Fibroblast of gingiva (primary cell): ENCODE data around the gene AURKAIP1.
"Not testable (repeated sequence)": the region's sequence is repeated elsewhere in the genome, so short reads cannot be mapped to it uniquely, and the experiment has no call there.

Experiments
- DNase-seq: peaks from one replicate; pipeline ENCODE4 v3.0.0-alpha.2; 2011; ENCODE audit warnings: low read depth

AURKAIP1 gene

DNA sequence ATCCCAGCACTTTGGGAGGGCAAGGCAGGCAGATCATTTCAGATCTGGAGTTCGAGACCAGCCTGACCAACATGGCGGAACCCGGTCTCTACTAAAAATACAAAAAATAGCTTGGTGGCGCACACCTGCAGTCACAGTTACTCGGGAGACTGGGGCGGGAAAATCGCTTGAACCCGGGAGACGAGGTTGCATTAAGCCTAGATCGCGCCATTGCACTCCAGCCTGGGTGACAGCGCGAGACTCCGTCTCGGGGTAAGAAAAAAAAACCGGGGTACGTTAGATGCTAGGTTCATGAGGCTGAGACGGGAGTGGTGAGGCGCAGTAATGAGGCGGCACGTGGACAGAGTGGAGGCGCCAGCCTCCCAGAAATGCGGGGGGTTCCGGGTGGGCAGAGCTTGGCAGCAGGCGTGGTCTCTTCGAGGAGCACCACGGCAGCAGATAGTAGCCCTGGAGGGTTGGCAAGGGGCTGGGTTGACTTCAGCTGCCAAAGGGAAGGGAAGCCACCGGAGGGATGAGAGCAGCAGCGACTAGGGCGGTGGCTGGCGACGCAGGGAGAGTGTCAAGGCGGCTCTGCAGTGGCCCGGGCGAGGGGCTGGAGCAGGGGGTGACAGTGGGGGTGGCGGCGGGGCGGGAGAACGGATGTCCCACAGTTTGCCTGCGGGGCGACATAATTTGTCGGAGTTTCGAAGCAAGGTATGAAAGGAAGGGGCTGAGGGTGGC, 31.3 kb upstream of the AURKAIP1 start:
- DNase-seq: no peak

DNA sequence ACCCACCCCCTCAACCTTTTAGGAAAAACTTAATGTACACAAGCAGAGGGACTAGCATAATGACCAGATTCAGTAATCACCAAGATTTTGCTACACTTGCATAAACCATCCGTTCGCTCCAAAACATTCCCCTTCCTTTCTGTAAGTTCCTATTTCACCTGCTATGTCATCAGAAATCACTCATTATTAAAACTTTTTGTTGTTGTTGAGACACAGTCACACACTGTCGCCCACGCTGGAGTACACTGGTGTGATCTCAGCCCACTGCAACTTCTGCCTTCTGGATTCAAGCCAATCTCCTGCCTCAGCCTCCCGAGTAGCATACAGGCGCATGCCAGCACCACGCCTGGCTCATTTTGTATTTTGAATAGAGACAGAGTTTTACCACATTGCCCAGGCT, 28.6 kb upstream of the AURKAIP1 start:
- no peak for DNase-seq

DNA sequence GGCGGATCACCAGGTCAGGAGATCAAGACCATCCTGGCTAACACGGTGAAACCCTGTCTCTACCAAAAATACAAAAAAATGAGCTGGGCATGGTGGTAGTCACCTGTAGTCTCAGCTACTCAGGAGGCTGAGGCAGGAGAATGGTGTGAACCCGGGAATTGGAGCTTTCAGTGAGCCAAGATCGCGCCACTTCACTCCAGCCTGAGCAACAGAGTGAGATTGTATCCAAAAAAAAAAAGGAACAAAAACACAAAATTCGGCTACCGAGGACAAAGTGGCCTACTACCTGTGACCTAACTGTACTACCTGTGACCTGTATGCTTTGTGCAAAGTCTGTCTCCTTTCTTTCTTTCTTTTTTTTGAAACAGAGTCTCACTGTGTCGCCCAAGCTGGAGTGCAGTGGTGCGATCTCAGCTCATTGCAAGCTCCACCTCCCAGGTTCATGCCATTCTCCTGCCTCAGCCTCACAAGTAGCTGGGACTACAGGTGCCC, 27.9 kb upstream of the AURKAIP1 start:
- not testable (repeated sequence) for DNase-seq

DNA sequence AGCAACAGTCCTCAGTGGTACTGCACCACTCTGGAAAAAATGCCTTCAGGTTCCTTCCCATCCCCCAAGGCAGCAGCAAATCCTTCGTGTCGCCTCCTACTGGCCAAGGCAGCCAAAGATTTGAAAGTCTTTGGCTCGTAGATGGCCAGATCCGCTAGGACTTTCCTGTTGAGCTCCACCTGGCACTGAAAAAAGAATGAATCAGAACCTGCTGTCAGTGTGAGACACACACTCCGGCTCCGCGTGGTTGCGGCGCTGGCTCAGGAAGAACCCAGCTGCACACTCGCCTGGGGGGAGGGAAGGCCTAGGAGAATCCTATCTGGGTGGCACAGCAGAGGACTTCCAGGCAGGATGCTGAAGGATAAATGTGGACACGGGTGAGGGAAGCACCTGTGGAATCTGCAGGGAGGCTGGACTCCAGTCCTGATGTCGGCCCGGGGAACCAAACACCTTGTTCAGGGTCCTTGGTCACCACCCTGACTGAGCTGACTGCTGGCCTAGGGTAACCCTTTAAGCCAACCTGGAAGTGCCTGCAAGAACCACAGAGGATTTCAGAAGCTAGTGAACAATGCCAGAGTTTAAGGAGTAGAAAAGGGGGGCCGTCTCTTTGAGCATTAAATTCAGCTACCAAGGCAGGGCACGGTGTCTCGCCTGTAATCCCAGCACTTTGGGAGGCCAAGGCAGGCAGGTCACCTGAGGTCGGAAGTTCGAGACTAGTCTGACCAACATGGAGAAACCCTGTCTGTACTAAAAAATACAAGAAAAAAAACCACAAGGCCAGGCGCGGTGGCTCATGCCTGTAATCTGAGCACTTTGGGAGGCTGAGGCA, 27.3 kb upstream of the AURKAIP1 start:
- DNase-seq: peak; percentile 52

DNA sequence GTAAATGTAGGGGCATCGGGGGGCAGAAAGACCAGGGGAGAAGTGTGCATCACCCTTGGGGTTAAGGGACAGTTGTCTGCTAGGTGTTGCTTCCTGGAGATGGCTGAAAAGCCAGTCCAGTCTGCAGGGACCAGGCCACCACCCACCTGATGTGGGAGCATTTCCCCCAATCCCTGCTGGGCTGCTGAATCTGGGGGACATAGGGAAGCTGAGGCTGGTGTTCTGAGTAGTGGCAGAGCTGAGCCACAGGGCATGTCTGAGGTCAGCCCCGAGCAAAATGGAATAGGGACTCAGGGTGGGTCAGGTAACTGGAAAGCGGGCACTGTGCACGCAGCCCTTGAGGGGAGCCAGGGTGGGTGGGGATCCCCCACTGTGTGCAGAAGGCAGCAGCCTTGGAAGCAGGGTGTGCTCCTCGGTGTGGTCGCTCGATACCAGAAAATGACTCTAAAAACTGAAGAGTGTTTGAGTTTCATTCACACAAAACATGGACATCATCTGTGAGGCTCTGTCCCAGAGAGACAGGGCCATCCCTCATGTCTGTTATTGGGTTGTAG, 26.5 kb upstream of the AURKAIP1 start:
- DNase-seq: no peak

DNA sequence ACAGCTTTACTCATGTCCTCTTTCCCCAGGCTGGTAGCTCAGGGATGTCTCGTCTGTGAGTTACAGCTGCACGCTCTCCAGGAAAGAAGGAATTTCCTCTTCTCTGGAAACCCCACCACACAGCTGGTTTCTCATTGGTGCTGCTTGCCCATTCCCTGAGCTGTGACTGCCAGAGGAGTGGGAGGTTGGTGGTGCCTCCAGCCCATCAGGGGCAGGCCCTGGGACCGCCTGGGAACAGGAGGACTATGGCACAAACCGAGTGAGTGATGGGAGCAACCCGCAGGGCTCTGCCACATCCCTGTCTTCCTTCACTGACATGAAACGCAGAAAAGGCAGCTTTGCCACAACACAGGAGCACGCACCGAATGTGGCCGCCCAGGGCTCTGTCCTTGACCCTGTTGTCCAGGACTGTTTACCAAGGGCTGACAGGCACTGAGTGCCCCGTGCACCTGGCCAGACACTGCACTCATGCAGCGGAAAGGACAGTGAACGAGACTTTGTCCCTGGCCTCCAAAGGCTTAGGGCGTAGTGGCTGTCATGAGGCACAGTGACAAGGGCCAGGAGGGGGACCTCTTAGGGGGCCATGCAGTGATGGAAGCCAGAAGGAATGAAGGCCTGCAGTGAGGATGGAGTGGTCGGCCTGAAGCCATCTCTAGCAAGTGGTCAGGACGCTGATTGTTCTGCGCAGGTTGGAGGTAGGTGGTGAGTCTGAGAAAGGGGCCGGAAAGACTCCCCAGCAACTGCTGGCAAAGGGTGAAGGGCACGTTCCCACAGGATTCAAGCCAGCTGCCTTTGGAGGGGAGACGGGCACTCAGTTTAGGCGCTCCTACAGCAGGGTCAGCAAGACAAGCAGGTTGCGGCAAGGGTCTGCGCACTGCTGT, 25.8 kb upstream of the AURKAIP1 start:
- DNase-seq: no peak

DNA sequence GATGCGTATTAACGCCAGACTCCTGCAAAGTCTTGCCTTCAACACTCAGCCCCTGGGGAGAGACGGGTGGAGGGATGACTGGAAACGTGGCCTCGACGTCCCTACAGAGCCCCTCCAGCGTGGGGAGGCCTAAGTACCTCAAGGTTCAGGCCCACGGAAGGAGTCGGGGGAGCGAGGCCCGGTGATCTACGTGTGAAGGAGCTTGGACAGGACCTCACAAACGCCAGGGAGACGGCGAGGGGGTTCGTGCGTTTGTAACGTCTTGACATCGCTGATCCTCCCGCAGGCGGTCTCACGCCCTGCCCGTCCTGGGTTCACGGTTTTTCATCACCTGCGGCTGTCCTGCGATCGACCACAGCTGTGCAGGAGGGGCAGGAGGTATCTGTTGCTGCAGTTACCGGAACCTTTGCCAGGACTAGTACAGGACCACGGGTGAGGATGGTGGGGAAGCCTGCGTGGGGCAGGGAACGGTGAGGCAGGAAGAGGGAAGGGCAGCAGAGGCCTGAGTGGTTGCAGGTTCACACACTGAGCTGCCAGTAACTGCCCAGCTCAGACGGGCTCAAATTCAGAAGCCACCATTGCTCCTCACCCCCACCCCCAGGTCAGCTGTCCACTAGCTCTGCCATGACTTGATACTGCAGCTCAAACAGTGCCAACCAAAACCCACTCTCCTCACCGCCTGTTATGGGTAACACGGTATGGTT, 25.0 kb upstream of the AURKAIP1 start:
- DNase-seq: no peak

DNA sequence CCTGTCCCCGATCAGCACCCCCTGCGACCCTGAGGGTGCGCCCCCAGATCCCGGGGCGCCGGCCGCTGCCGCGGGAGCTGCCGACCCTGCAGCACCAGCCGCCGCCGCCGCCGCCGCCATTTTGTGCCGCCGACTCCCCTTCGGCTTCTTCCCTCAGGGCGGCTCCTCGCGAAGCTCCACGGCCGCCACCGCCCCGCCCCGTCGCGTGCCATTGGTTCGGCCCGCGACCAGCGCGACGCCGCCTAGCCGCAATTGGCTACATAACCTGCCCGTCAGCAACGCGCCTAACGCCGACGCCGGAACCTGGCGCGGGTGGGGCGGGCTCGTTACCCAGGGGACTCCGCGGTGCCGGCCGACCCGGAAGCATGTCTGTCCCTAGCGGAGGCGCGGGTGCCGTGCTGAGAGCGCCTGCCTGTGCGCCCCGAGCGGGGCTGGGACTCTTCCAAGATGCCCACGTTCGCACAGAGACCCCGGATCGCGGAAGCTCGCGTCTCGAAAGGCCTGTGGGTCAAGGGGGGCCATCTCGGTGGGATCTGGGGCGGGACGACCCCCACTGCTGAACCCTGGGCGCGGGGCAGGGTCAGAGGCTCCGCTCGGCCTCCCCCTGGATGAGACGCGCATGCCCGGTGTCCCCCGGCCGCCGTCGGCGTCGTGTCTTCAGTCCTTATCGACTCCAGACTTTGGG, 24.3 kb upstream of the AURKAIP1 start, which contains the start of gene CCNL2:
Gene CCNL2 (minus strand): TSS at position 149 of the 685 bp plus-strand sequence. CDS start 29 bp downstream, at position 120.
- DNase-seq: peak; percentile 99

DNA sequence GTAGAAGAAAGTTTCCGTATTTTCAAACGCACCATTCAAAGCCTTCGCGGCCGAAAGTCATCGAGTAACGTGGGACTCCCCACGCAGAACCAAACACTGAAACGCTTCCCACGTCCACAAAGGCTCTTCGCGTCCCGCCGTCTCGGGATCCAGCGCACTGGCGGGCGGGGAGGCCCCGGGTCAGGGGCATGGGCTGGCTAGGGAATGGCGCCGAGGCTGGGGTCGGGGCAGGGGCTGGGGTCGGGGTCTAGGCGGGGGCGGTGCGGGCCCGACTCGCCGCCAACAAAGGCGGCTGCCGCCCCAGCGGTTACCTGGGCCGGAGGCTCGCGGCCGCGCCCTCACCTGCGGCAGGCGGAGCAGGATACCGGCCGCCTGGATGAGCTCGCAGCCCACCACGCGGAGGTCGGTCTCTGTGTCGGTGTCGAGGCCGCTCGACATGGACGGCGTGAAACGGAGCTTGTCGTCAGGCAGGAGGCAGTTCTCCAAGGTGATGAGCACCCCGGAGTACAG, 23.7 kb upstream of the AURKAIP1 start:
- DNase-seq: no peak

DNA sequence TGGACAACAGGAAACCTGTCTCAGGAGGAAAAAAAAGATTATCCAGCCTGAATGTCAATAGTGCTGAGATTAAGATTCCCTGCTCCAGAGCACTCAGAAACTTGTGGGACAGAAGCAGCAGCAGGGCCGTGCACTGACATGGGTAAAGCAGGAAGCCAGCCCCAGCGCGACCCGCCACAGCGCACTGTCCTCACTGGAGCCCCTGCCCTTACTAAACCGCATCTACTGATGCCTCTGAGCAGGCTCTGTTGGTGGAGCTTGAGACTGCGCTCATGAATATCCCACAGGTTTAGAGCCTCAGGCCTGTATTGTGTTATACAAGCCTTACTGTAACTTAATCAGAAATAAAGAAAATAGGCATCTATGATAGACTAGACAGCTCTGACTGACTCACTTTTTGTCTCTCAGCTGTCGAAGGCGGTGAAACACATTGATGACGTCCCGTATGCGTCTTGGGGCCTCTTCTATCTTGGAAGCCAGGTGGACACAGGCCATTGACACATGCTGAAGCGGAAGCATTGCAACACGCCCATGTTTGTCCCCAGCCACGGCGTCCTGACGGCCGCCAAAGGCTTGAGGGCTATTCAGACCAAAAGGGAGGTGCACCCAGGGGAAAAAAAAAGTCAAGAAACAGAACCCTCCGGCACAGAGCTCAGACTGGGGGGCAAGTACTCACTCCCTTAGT, 23.0 kb upstream of the AURKAIP1 start:
- peak; percentile 32 for DNase-seq

DNA sequence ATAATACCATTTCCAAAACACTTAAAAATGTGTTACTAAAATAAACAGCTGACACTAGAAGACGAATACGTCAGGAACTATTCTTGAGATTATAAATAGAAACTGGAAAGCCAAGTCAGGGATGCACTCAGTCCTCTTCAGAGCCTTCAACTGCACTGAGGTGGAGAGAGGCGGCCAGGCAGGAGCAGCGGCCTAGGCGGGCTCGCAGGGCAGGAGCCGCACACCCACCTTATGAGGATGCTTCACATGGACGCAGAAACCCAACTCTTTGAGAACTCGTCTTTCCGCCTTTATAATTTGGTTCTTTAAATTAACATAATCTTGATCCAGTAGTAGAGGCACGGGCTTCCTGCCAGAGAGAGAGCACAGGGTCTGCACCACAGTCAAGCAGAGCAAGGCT, 20.2 kb upstream of the AURKAIP1 start:
- no peak for DNase-seq

DNA sequence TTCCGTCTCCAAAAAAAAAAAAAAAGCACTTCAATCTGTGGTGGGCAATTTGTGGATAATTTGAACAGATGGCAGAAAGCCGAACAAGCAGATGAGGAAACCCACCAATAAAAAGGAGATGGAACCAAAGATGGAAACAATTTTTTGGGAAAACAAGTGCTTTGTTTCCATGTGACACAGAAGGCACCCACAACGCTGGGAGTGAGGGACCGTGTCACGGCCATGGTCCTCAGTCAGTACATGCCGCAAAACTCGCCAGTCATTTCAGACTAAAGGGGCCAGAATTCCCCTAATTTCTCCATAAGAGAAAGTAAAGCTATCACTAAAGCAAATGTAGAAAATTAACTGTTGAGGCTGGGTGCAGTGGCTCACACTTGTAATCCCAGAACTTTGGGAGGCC, 19.1 kb upstream of the AURKAIP1 start:
- DNase-seq: no peak

DNA sequence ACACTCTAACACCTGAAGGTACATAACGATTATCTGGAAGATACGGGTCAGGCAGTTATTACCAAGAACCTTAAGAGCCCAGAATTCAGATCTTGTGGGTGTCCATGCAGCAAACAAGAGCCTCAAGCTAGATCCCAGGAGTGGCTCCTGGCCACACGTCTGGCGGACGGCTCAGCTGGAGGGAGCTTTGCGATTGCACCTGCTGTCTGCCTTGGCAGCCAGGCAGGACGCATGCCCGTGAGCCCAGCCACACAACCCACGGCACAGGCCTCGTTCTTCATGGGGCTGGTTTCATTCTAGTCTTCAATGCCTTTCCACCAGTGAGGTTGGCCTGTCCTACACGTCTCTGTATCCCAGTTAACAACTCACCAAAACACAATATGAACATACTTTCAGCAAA, 18.4 kb upstream of the AURKAIP1 start:
- DNase-seq: no peak

DNA sequence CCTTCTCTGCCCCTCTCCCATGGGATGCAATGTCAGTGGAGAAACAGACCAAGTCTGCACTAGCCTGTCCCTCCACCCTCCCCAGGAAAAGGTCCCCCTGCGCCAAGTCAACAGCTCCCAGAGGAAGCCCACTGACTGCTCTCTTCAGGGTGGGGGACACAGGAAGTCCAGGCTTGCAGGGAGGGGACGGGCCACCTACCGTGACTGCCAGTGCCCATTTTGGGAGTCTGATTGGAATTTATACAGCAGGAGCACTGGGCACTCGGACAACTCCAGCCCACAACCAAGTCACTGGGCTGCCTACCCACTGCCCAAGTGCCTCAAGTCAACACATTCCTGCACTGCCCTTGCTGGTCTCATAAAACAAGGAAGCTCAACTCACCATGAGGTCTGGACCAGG, 18.0 kb upstream of the AURKAIP1 start:
- no peak for DNase-seq

DNA sequence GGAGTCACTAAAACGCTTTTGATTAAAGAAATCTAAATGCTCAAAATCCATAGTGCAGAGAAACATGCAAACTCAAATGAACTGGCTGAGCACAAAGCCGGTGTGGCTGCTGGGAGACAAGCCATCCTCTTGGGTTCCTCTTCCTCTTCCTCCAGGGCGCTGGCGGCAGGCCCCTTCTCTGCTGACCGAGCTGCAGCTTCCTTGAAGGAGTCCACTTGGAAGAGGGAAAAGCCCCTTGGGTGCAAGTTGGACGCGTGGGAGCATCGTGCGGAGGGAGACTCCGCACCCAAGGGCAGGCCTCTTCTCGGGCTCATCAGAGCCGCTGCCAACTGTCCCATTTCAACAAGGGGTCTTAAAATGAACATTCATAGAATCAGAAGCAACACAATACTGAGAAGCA, 16.2 kb upstream of the AURKAIP1 start:
- DNase-seq: no peak

DNA sequence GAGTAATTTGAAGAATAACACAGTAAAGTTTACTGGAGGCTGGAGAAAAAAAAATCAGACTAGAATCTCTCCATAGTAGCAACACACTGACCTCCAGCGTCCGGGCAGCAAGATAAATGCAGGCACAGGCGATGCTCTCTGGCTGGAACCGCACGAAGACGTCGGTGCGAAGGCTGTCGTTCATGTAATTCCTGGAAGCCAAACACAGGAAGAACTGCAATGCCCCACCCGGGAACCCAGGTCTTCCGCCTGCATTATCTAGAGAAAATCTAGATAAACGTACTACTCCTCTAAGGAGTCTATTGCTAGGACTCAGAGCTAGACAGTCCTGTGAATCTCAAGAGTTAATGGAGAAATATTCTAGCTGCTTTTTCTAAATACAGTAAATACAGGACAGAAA, 15.7 kb upstream of the AURKAIP1 start:
- DNase-seq: no peak

DNA sequence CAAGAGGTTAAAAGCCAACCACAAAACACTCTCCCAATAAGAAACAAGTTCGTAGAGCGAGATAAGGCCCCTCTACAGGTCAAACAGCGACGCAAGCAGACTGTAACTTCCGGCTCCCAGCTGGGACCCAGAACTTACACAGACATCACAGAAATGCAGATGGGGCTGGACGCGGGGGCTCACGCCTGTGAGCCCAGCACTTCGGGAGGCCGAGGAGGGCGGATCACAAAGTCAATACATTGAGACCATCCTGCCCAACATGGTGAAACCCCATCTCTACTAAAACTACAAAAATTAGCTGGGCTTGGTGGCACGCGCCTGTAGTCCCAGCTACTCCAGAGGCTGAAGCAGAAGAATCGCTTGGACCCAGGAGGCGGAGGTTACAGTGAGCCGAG, 13.1 kb upstream of the AURKAIP1 start:
- no peak for DNase-seq

DNA sequence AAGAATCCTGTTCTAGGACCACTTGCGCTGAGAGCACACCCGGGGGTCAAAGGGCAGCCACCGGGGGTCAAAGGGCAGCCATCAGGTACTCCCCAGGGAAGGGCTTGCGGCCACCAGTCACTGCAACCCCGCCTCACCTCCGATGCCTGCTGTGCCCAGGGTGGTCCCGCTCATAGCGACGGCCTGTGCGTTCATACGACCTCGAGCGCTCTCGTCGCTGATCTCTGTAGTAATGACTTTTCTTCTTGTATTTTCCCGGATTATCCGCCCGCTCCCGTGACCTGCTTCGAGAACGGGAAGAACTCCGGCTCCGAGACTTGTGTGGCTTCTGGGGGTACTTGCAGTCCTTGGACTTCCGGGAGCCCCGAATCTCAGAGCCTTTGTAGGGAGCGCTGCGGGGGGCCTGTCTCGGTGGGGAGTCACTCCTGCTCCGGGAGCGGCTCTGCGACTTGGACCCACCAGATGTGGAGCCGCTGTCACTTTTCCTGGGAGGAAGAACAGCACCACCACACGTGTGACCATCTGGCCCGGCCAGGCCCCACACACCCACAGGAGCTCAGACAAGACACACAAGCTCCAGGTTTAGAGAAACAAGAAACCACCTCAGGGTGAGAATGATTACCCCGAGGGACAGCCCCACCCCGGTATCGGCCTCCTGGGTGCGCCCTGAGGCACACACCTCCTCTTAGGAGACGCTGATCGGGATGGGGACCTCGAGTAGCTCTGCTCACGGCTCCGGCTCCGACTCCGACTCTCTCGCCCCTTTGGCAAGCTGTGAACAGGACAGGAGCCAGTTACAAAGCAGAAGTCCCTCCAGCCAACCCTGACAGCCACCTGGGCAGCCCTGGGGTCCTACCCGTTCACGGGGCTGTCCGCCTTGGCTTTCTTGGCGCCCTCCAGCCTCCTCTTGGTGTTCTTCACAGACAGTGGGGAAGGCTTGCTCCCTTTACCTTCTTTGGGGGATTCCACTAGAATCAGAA, 12.4 kb upstream of the AURKAIP1 start:
- DNase-seq: no peak

DNA sequence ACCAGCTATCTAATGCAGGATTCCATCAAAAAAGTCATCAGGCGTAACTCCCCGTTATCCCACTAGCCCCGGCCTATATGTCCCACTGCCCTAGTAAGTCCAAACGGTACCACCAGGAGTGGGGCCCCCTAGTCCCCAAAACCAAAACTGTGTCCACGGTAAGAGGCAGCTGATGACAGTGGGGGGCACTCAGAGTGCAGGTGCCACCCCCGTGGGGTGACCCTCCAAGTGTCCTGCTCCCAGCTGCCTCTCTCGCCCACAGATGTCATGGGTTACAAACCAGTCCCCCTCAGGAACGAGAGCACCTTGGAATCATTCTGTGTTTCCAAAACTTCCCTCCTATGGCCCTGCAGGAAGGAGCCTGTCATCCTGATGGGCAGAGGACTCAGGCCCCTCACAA, 10.9 kb upstream of the AURKAIP1 start:
- DNase-seq: no peak
